Measurements from ENCODE around the gene EZH2.

Gene EZH2

GRCh38 chr7:148787571-148788295 lies 96.4 kb downstream of the EZH2 start:
- TF ChIP-seq ARNTL (CRISPR knock-in tag; IDR thresholded peaks at IDR 0.05; ENCODE audit: borderline replicate concordance, low read depth) (no peak), TCF4 (CRISPR knock-in tag; IDR thresholded peaks at IDR 0.05; ENCODE audit: borderline replicate concordance) (no peak), ZNF70 (CRISPR knock-in tag; IDR thresholded peaks at IDR 0.05) (no peak), OSR1 (CRISPR knock-in tag; IDR thresholded peaks at IDR 0.05) (no peak), ZNF565 (CRISPR knock-in tag; conservative IDR thresholded peaks at IDR 0.05; ENCODE audit: low read depth) (no peak), GLIS3 (CRISPR knock-in tag; IDR thresholded peaks at IDR 0.05) (no peak), ZFP30 (CRISPR knock-in tag; IDR thresholded peaks at IDR 0.05) (no peak), CREB5 (CRISPR knock-in tag; IDR thresholded peaks at IDR 0.05; ENCODE audit: low read depth) (no peak), TSHZ2 (CRISPR knock-in tag; IDR thresholded peaks at IDR 0.05) (no peak)
- no peak for ATAC-seq

- no peak for TF ChIP-seq SNAI2 (CRISPR knock-in tag; IDR thresholded peaks at IDR 0.05)
- no peak for TF ChIP-seq RARB (CRISPR knock-in tag; IDR thresholded peaks at IDR 0.05)
- no peak for TF ChIP-seq PPARA (CRISPR knock-in tag; IDR thresholded peaks at IDR 0.05; ENCODE audit: borderline replicate concordance)
- TF ChIP-seq CSDC2 (CRISPR knock-in tag; IDR thresholded peaks at IDR 0.05): no peak
- TF ChIP-seq ISL1 (CRISPR knock-in tag; IDR thresholded peaks at IDR 0.05): no peak
- no peak for TF ChIP-seq ARNTL (CRISPR knock-in tag; IDR thresholded peaks at IDR 0.05; ENCODE audit: borderline replicate concordance, low read depth)
- no peak for TF ChIP-seq ZNF70 (CRISPR knock-in tag; IDR thresholded peaks at IDR 0.05)
- TF ChIP-seq ZFP3 (CRISPR knock-in tag; IDR thresholded peaks at IDR 0.05): no peak
- no peak for TF ChIP-seq ZNF8 (CRISPR knock-in tag; IDR thresholded peaks at IDR 0.05)
- no peak for TF ChIP-seq TOX (CRISPR knock-in tag; IDR thresholded peaks at IDR 0.05; ENCODE audit: borderline replicate concordance)
- no peak for TF ChIP-seq TSHZ2 (CRISPR knock-in tag; IDR thresholded peaks at IDR 0.05)
- TF ChIP-seq ZFP30 (CRISPR knock-in tag; IDR thresholded peaks at IDR 0.05): no peak
- no peak for TF ChIP-seq ZC3H10 (CRISPR knock-in tag; IDR thresholded peaks at IDR 0.05)
- no peak for TF ChIP-seq CREB5 (CRISPR knock-in tag; IDR thresholded peaks at IDR 0.05; ENCODE audit: low read depth)
- no peak for TF ChIP-seq ESRRG (CRISPR knock-in tag; IDR thresholded peaks at IDR 0.05)
- no peak for TF ChIP-seq ZNF565 (CRISPR knock-in tag; conservative IDR thresholded peaks at IDR 0.05; ENCODE audit: low read depth)
- no peak for ATAC-seq
Measured at GRCh38 chr7:148783801-148784527, 100.1 kb downstream of the EZH2 start.

GRCh38 chr7:148782757-148783456 lies 101.2 kb downstream of the EZH2 start:
- TF ChIP-seq ZNF565 (CRISPR knock-in tag; conservative IDR thresholded peaks at IDR 0.05; ENCODE audit: low read depth): no peak
- TF ChIP-seq ARNTL (CRISPR knock-in tag; IDR thresholded peaks at IDR 0.05; ENCODE audit: borderline replicate concordance, low read depth): no peak
- TF ChIP-seq RARB (CRISPR knock-in tag; IDR thresholded peaks at IDR 0.05): no peak
- no peak for ATAC-seq

Measured in SK-N-SH treated with all-trans-retinoic acid at 6 μM for 48 hours (cell line).